Endothelial cell of umbilical vein (primary cell): Measurements from ENCODE around the gene CD82.
"Not testable (repeated sequence)": the region's sequence is repeated elsewhere in the genome, so short reads cannot be mapped to it uniquely, and the experiment has no call there.

ENCODE experiments used
- CTCF ChIP-seq, 2 donors: IDR thresholded peaks; 1 replicate in 1 of 2; 2 replicates in 1 of 2; pipeline ENCODE4 v1.5.1; 2011; ENCODE audit warnings: low read length in 2 of 2, mild to moderate bottlenecking in 2 of 2, moderate library complexity in 2 of 2, control low read depth in 1 of 2, inconsistent platforms in 1 of 2, low read depth in 1 of 2; ENCODE audit not compliant: insufficient read depth in 1 of 2; ENCODE audit errors: extremely low read depth in 1 of 2
- EZH2 ChIP-seq: IDR thresholded peaks from 2 replicates; pipeline ENCODE4 v1.6.1; 2012; ENCODE audit warnings: borderline replicate concordance, low read depth, mild to moderate bottlenecking, moderate library complexity, low read length, inconsistent platforms; ENCODE audit not compliant: severe bottlenecking
- JUN ChIP-seq: IDR thresholded peaks from 2 replicates; pipeline ENCODE4 v1.6.1; 2011; ENCODE audit warnings: borderline replicate concordance, low read depth; ENCODE audit not compliant: insufficient read length, insufficient read depth
- MYC ChIP-seq: IDR thresholded peaks from one replicate; pipeline ENCODE4 v1.6.1; 2011; ENCODE audit warnings: mild to moderate bottlenecking, low read depth, low read length
- POLR2A ChIP-seq: IDR thresholded peaks from 2 replicates; pipeline ENCODE4 v1.6.1; 2012; ENCODE audit warnings: low read depth, mild to moderate bottlenecking, control low read depth, low read length
- POLR2AphosphoS5 ChIP-seq: IDR thresholded peaks from 2 replicates; pipeline ENCODE4 v1.6.1; 2012; ENCODE audit warnings: low read depth, mild to moderate bottlenecking, control low read depth, low read length, moderate library complexity; ENCODE audit not compliant: insufficient read depth

- TF ChIP-seq EZH2; CTCF (IDR thresholded peaks at IDR 0.05; ENCODE audit: extremely low read depth in 1 of 2, insufficient read depth in 1 of 2, low read depth in 1 of 2, low read length in 2 of 2); JUN; POLR2A; MYC; POLR2AphosphoS5: not testable (repeated sequence)
Observed at GRCh38 chr11:44548961-44549749, 16.3 kb upstream of the CD82 start.
